HepG2 (cell line): Measurements from ENCODE around the gene FUT6. TPM values are rescaled to one million over a fixed set of nuclear protein-coding genes. Genes with fewer than 3 reads are reported as not detected.

Experiments used
- GATAD1 ChIP-seq: IDR thresholded peaks from 2 replicates; pipeline ENCODE4 v1.6.1; 2016; ENCODE audit warnings: missing genetic modification reagents, missing compliant biosample characterization
- JUNB ChIP-seq: sonication (generic); formaldehyde crosslinking; IDR thresholded peaks from 2 replicates; pipeline ENCODE4 v1.8.0; 2022; ENCODE audit warnings: missing genetic modification reagents, mild to moderate bottlenecking, borderline replicate concordance
- JUND ChIP-seq: sonication (generic); formaldehyde crosslinking; IDR thresholded peaks from 2 replicates; pipeline ENCODE4 v1.8.0; 2022; ENCODE audit warnings: mild to moderate bottlenecking, missing genetic modification reagents
- KAT8 ChIP-seq: IDR thresholded peaks from 2 replicates; pipeline ENCODE4 v1.6.1; 2016; ENCODE audit warnings: missing genetic modification reagents, missing compliant biosample characterization
- MED1 ChIP-seq: sonication (generic); formaldehyde crosslinking; IDR thresholded peaks from 2 replicates; pipeline ENCODE4 v1.4.0; 2020; ENCODE audit warnings: missing genetic modification reagents
- MXI1 ChIP-seq: IDR thresholded peaks from 3 replicates; pipeline ENCODE4 v1.6.1; 2012; ENCODE audit warnings: low read depth, low read length, inconsistent platforms, borderline replicate concordance
- MYC ChIP-seq: sonication (generic); formaldehyde crosslinking; IDR thresholded peaks from 2 replicates; pipeline ENCODE4 v1.9.0; 2021; ENCODE audit warnings: missing genetic modification reagents, borderline replicate concordance
- SKI ChIP-seq: fragments of 450-650 bp; IDR thresholded peaks from one replicate; pipeline ENCODE4 v1.6.1; 2018; ENCODE audit warnings: mild to moderate bottlenecking; ENCODE audit not compliant: partially characterized antibody
- SP5 ChIP-seq: IDR thresholded peaks from 2 replicates; pipeline ENCODE4 v1.6.1; 2016; ENCODE audit warnings: low read depth, borderline replicate concordance
- WIZ ChIP-seq: sonication (generic); formaldehyde crosslinking; IDR thresholded peaks from 2 replicates; pipeline ENCODE4 v1.5.1; 2020; ENCODE audit warnings: mild to moderate bottlenecking, missing genetic modification reagents
- ZFP1 ChIP-seq: IDR thresholded peaks from 2 replicates; pipeline ENCODE4 v1.6.1; 2016
- ZNF772 ChIP-seq: sonication (generic); formaldehyde crosslinking; IDR thresholded peaks from 2 replicates; pipeline ENCODE4 v1.5.0; 2020; ENCODE audit warnings: mild to moderate bottlenecking, missing genetic modification reagents
- ZSCAN29 ChIP-seq: sonication (generic); formaldehyde crosslinking; conservative IDR thresholded peaks from 2 replicates; pipeline ENCODE4 v1.4.0; 2020; ENCODE audit warnings: mild to moderate bottlenecking, missing genetic modification reagents
- polyA plus RNA-seq, 8 experiments: library from polyadenylated mRNA; depleted of rRNA in 3 of 8; stranded (reverse) in 7 of 8; unstranded in 1 of 8; fragments of >200 nt; fragmentation: Illumina TruSeq in 4 of 8; extraction: Trizol in 4 of 8; gene quantifications; 2 replicates each; pipeline versions ENCODE4 v1.2.1 to v1.2.3, GENCODE V29; 2011 to 2016; ENCODE audit warnings: low read depth in 4 of 8, missing spikeins in 1 of 8, mixed read lengths in 1 of 8; ENCODE audit not compliant: insufficient read depth in 1 of 8
- total RNA-seq, 5 experiments: library from RNA; depleted of rRNA; stranded (reverse); fragments of >200 nt; fragmentation: Illumina TruSeq; extraction: Trizol; gene quantifications; 2 replicates each; pipeline ENCODE4 v1.2.3, GENCODE V29; 2016; ENCODE audit warnings: low read depth in 1 of 5
- TF ChIP-seq, protein P1 (sequence below): sonication (generic); formaldehyde crosslinking; IDR thresholded peaks from 2 replicates; pipeline ENCODE4 v1.5.1; 2020; ENCODE audit warnings: mild to moderate bottlenecking, missing genetic modification reagents, moderate library complexity
- TF ChIP-seq, protein P2 (sequence below): sonication (generic); formaldehyde crosslinking; IDR thresholded peaks from 2 replicates; pipeline ENCODE4 v1.4.0; 2020; ENCODE audit warnings: missing genetic modification reagents
- TF ChIP-seq, protein P3 (sequence below): sonication (generic); formaldehyde crosslinking; IDR thresholded peaks from 2 replicates; pipeline ENCODE4 v1.5.1; 2020; ENCODE audit warnings: missing genetic modification reagents, mild to moderate bottlenecking, borderline replicate concordance

Gene FUT6
- total and polyA plus RNA-seq, 2 of the 13 experiments (the other 11 are each of a cell fraction or from before 2014, with no cell fraction given), result 8.2 to 27.7 TPM

DNA sequence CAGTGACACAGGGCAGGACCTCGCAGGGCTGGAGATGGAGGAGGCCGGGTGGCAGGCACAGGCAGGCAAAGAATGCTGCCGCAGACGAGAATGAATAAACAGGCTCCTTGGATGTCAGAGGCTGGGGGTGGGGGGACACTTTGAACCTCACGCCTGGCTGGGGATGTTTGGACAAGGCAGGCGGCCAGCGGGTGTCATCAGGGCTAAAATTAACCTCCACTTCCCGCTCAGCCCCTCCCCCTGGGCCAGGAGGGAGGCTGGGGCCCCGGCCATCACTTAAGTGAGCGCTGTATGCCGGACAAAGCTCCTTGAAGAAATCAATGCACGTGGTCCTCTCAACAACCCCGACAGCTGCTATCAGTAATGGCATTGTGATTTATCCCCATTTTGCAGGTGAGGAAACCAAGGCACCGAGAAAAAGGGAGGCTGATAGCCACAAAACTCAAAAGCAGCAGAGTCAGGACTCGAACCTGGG is 41.1 kb upstream of the FUT6 start (continued):
- peak; percentile 87 for TF ChIP-seq SP5 (CRISPR knock-in tag)
- TF ChIP-seq SKI, result peak; percentile 78
- no peak for TF ChIP-seq JUNB (CRISPR knock-in tag)
- peak; percentile 57; the same call in 1 of the 2 replicates for TF ChIP-seq KAT8
- no peak for TF ChIP-seq ZFP1 (CRISPR knock-in tag)
- TF ChIP-seq MXI1, result peak; percentile 33; the same call in 1 of the 3 replicates
- peak; percentile 93 for TF ChIP-seq MED1
- TF ChIP-seq, protein P1, sequence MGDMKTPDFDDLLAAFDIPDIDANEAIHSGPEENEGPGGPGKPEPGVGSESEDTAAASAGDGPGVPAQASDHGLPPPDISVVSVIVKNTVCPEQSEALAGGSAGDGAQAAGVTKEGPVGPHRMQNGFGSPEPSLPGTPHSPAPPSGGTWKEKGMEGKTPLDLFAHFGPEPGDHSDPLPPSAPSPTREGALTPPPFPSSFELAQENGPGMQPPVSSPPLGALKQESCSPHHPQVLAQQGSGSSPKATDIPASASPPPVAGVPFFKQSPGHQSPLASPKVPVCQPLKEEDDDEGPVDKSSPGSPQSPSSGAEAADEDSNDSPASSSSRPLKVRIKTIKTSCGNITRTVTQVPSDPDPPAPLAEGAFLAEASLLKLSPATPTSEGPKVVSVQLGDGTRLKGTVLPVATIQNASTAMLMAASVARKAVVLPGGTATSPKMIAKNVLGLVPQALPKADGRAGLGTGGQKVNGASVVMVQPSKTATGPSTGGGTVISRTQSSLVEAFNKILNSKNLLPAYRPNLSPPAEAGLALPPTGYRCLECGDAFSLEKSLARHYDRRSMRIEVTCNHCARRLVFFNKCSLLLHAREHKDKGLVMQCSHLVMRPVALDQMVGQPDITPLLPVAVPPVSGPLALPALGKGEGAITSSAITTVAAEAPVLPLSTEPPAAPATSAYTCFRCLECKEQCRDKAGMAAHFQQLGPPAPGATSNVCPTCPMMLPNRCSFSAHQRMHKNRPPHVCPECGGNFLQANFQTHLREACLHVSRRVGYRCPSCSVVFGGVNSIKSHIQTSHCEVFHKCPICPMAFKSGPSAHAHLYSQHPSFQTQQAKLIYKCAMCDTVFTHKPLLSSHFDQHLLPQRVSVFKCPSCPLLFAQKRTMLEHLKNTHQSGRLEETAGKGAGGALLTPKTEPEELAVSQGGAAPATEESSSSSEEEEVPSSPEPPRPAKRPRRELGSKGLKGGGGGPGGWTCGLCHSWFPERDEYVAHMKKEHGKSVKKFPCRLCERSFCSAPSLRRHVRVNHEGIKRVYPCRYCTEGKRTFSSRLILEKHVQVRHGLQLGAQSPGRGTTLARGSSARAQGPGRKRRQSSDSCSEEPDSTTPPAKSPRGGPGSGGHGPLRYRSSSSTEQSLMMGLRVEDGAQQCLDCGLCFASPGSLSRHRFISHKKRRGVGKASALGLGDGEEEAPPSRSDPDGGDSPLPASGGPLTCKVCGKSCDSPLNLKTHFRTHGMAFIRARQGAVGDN (CRISPR knock-in tag), result peak; percentile 96
- 0 out of 2 replicates have a peak, but pooled peaks have one; percentile 10 for TF ChIP-seq GATAD1 (CRISPR knock-in tag)
- TF ChIP-seq WIZ (CRISPR knock-in tag), result no peak; the same call in 1 of the 2 replicates
- no peak for TF ChIP-seq JUND (CRISPR knock-in tag)
- TF ChIP-seq MYC (CRISPR knock-in tag), result peak; percentile 46; the same call in 1 of the 2 replicates
- TF ChIP-seq, protein P2, sequence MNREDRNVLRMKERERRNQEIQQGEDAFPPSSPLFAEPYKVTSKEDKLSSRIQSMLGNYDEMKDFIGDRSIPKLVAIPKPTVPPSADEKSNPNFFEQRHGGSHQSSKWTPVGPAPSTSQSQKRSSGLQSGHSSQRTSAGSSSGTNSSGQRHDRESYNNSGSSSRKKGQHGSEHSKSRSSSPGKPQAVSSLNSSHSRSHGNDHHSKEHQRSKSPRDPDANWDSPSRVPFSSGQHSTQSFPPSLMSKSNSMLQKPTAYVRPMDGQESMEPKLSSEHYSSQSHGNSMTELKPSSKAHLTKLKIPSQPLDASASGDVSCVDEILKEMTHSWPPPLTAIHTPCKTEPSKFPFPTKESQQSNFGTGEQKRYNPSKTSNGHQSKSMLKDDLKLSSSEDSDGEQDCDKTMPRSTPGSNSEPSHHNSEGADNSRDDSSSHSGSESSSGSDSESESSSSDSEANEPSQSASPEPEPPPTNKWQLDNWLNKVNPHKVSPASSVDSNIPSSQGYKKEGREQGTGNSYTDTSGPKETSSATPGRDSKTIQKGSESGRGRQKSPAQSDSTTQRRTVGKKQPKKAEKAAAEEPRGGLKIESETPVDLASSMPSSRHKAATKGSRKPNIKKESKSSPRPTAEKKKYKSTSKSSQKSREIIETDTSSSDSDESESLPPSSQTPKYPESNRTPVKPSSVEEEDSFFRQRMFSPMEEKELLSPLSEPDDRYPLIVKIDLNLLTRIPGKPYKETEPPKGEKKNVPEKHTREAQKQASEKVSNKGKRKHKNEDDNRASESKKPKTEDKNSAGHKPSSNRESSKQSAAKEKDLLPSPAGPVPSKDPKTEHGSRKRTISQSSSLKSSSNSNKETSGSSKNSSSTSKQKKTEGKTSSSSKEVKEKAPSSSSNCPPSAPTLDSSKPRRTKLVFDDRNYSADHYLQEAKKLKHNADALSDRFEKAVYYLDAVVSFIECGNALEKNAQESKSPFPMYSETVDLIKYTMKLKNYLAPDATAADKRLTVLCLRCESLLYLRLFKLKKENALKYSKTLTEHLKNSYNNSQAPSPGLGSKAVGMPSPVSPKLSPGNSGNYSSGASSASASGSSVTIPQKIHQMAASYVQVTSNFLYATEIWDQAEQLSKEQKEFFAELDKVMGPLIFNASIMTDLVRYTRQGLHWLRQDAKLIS, result no peak
- no peak for TF ChIP-seq ZNF772 (CRISPR knock-in tag)
- no peak for TF ChIP-seq ZSCAN29 (CRISPR knock-in tag)
- TF ChIP-seq, protein P3, sequence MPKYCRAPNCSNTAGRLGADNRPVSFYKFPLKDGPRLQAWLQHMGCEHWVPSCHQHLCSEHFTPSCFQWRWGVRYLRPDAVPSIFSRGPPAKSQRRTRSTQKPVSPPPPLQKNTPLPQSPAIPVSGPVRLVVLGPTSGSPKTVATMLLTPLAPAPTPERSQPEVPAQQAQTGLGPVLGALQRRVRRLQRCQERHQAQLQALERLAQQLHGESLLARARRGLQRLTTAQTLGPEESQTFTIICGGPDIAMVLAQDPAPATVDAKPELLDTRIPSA (CRISPR knock-in tag), result no peak
